ENCODE results near the gene FOXL3. TPM values are rescaled to one million over a fixed set of nuclear protein-coding genes. Genes with fewer than 3 reads are reported as not detected.

The FOXL3 gene
- total RNA-seq, 1 donor from 2014 or later, result not detected

GRCh38 chr7:312424-312823 is 22.5 kb downstream of the FOXL3 start:
- H3K9me3 Mint-ChIP-seq (ENCODE audit: low read depth), result peaks cover 11% of the 10 kb centered on the region
- no peak for DNase-seq (ENCODE audit: low spot score, unreplicated experiment)
- no peak for TF ChIP-seq CTCF (IDR thresholded peaks at IDR 0.05; ENCODE audit: unreplicated experiment)
- H3K4me1 Mint-ChIP-seq (ENCODE audit: low read depth), result no peaks in the 10 kb centered on the region
- peaks cover 7% of the 10 kb centered on the region for H3K27me3 Mint-ChIP-seq
- H3K27ac Mint-ChIP-seq, result no peak overlapping the region
- no peaks in the 10 kb centered on the region for H3K36me3 Mint-ChIP-seq (ENCODE audit: insufficient read depth)
- H3K4me3 Mint-ChIP-seq (ENCODE audit: low read depth), result no peak overlapping the region

- H3K4me1 Mint-ChIP-seq (ENCODE audit: low read depth), result peaks cover 12% of the 10 kb centered on the region
- H3K9me3 Mint-ChIP-seq (ENCODE audit: low read depth), result peaks cover 7% of the 10 kb centered on the region
- H3K27ac Mint-ChIP-seq, result no peak overlapping the region
- H3K27me3 Mint-ChIP-seq, result peaks cover 18% of the 10 kb centered on the region
- no peak overlapping the region for H3K4me3 Mint-ChIP-seq (ENCODE audit: low read depth)
- TF ChIP-seq CTCF (IDR thresholded peaks at IDR 0.05; ENCODE audit: unreplicated experiment), result no peak
- DNase-seq (ENCODE audit: low spot score, unreplicated experiment), result no peak
- H3K36me3 Mint-ChIP-seq (ENCODE audit: insufficient read depth), result no peaks in the 10 kb centered on the region
Measured at GRCh38 chr7:314853-315252, 24.9 kb downstream of the FOXL3 start.

- Mint-ChIP-seq H3K4me3 (ENCODE audit: low read depth) (no peak overlapping the region), H3K27ac (no peak overlapping the region), H3K27me3 (peaks cover 18% of the 10 kb centered on the region), H3K9me3 (ENCODE audit: low read depth) (peaks cover 7% of the 10 kb centered on the region), H3K4me1 (ENCODE audit: low read depth) (peaks cover 12% of the 10 kb centered on the region), H3K36me3 (ENCODE audit: insufficient read depth) (no peaks in the 10 kb centered on the region)
- no peak for TF ChIP-seq CTCF (IDR thresholded peaks at IDR 0.05; ENCODE audit: unreplicated experiment)
- no peak for DNase-seq (ENCODE audit: low spot score, unreplicated experiment)
Measured at GRCh38 chr7:315516-316265, 25.7 kb downstream of the FOXL3 start.

- Mint-ChIP-seq H3K36me3 (ENCODE audit: insufficient read depth) (no peaks in the 10 kb centered on the region), H3K9me3 (ENCODE audit: low read depth) (peaks cover 7% of the 10 kb centered on the region), H3K27ac (no peak overlapping the region), H3K4me1 (ENCODE audit: low read depth) (peaks cover 13% of the 10 kb centered on the region), H3K4me3 (ENCODE audit: low read depth) (no peak overlapping the region), H3K27me3 (peaks cover 17% of the 10 kb centered on the region)
- TF ChIP-seq CTCF (IDR thresholded peaks at IDR 0.05; ENCODE audit: unreplicated experiment), result no peak
- no peak for DNase-seq (ENCODE audit: low spot score, unreplicated experiment)
Measured at GRCh38 chr7:317643-318405, 27.9 kb downstream of the FOXL3 start.

- H3K36me3 Mint-ChIP-seq (ENCODE audit: insufficient read depth), result no peaks in the 10 kb centered on the region
- no peak for DNase-seq (ENCODE audit: low spot score, unreplicated experiment)
- peaks cover 15% of the 10 kb centered on the region for H3K4me1 Mint-ChIP-seq (ENCODE audit: low read depth)
- no peak overlapping the region for H3K27ac Mint-ChIP-seq
- H3K9me3 Mint-ChIP-seq (ENCODE audit: low read depth), result peaks cover 7% of the 10 kb centered on the region
- peaks cover 19% of the 10 kb centered on the region for H3K27me3 Mint-ChIP-seq
- no peak overlapping the region for H3K4me3 Mint-ChIP-seq (ENCODE audit: low read depth)
- TF ChIP-seq CTCF (IDR thresholded peaks at IDR 0.05; ENCODE audit: unreplicated experiment), result no peak
Measured at GRCh38 chr7:318476-318875, 28.5 kb downstream of the FOXL3 start.

All from progenitor cell of endocrine pancreas (in vitro differentiated cells).